Measurements from ENCODE around the gene SNX11.

The SNX11 gene

DNA sequence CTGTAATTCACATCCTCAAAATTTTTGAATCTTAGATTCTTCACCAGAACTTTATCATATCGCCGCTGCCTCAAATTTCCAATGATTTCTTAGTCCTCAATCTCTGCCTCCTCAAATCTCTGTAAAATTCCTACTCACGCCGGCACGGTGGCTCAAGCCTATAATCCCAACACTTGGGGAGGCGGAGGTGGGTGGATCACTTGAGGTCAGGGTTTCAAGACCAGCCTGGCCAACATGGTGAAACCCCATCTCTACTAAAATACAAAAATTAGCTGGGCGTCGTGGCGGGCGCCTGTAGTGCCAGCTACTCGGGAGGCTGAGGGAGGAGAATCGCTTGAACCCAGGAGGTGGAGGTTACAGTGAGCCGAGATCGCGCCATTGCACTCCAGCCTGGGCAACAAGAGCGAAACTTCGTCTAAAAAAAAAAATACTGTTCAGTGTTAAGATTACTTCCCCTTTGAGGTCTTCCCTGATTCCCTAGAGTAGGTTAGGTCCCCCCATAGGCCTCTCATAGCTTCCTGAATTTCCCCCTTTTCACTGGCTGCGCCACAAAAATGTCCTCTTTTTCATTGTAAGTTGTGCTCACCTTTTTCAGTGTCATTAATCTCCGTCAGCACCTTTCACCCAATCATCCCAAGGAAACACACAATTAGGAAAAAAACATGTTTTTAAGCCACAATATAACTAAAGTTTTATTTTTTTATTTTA is 5.4 kb upstream of the SNX11 start:
- TF ChIP-seq CTCF (IDR thresholded peaks at IDR 0.05; ENCODE audit: low read depth, low read length), result no peak
- Histone ChIP-seq H3K36me3 (no peaks in the 10 kb centered on the region; the same call in 1 of the 2 replicates), H3K27me3 (no peaks in the 10 kb centered on the region), H3K4me1 (no peaks in the 10 kb centered on the region), H3K9me3 (no peaks in the 10 kb centered on the region), H3K4me3 (ENCODE audit: low read depth, low read length) (no peak overlapping the region; the same call in 1 of the 2 replicates)
- DNase-seq, result no peak

- no peak for DNase-seq
- Histone ChIP-seq H3K36me3 (no peaks in the 10 kb centered on the region; the same call in 1 of the 2 replicates), H3K27me3 (no peaks in the 10 kb centered on the region), H3K9me3 (no peaks in the 10 kb centered on the region), H3K4me3 (ENCODE audit: low read depth, low read length) (no peak overlapping the region), H3K4me1 (no peaks in the 10 kb centered on the region)
- no peak for TF ChIP-seq CTCF (IDR thresholded peaks at IDR 0.05; ENCODE audit: low read depth, low read length)
Observed at GRCh38 chr17:48102798-48103715, 4.5 kb upstream of the SNX11 start.

- Histone ChIP-seq H3K4me3 (ENCODE audit: low read depth, low read length) (no peak overlapping the region), H3K4me1 (no peaks in the 10 kb centered on the region), H3K36me3 (no peaks in the 10 kb centered on the region), H3K27me3 (no peaks in the 10 kb centered on the region), H3K9me3 (no peaks in the 10 kb centered on the region)
- DNase-seq, result no peak
- no peak for TF ChIP-seq CTCF (IDR thresholded peaks at IDR 0.05; ENCODE audit: low read depth, low read length)
Observed at GRCh38 chr17:48104440-48104839, 3.1 kb upstream of the SNX11 start.

DNA sequence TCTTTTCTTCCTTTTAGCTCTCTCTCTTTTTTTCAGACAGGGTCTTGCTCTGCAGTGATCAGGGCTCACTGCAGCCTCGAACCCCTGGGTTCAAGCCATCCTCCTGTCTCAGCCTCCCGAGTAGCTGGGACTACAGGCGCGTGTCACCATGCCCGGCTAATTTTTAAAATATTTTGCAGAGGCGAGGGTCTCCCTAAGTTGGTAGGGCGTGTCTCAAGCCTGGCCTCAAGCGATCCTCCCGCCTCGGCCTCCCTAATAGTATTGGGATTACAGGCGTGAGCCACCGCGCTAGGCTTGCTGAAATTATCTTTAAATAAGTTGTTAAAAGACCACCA is 797 bp upstream of the SNX11 start:
- Histone ChIP-seq H3K27me3 (no peaks in the 10 kb centered on the region), H3K4me3 (ENCODE audit: low read depth, low read length) (peak overlapping the region; percentile 98), H3K36me3 (no peaks in the 10 kb centered on the region), H3K9me3 (no peaks in the 10 kb centered on the region), H3K4me1 (peaks cover 3% of the 10 kb centered on the region)
- no peak for TF ChIP-seq CTCF (IDR thresholded peaks at IDR 0.05; ENCODE audit: low read depth, low read length)
- DNase-seq, result no peak

- H3K4me3 ChIP-seq (ENCODE audit: low read depth, low read length), result no peak overlapping the region
- H3K36me3 ChIP-seq, result peaks cover 5% of the 10 kb centered on the region; the same call in 1 of the 2 replicates
- H3K27me3 ChIP-seq, result no peaks in the 10 kb centered on the region
- H3K4me1 ChIP-seq, result peaks cover 3% of the 10 kb centered on the region
- no peak for TF ChIP-seq CTCF (IDR thresholded peaks at IDR 0.05; ENCODE audit: low read depth, low read length)
- H3K9me3 ChIP-seq, result no peaks in the 10 kb centered on the region
- no peak for DNase-seq
Observed at GRCh38 chr17:48110761-48111160, 3.2 kb downstream of the SNX11 start.

- Histone ChIP-seq H3K27me3 (no peaks in the 10 kb centered on the region), H3K4me3 (ENCODE audit: low read depth, low read length) (no peak overlapping the region), H3K4me1 (peaks cover 3% of the 10 kb centered on the region), H3K36me3 (peaks cover 9% of the 10 kb centered on the region; the same call in 1 of the 2 replicates), H3K9me3 (no peaks in the 10 kb centered on the region)
- TF ChIP-seq CTCF (IDR thresholded peaks at IDR 0.05; ENCODE audit: low read depth, low read length), result no peak
- no peak for DNase-seq
Observed at GRCh38 chr17:48111937-48112241, 4.3 kb downstream of the SNX11 start.
